Spleen (tissue), 7 donors: ENCODE data around the gene PSRC1.

Experiments
- POLR2A ChIP-seq, 3 donors: fragments of 450-650 bp; IDR thresholded peaks; one replicate each; pipeline ENCODE4 v1.5.1; 2017; ENCODE audit warnings: antibody characterized with exemption in 3 of 3, mild to moderate bottlenecking in 1 of 3
- TF ChIP-seq, protein P1 (sequence below), 11 experiments: fragments of 200-600 bp in 7 of 11; fragments of 450-650 bp in 4 of 11; sonication (generic) in 4 of 11; IDR thresholded peaks in 8 of 11; conservative IDR thresholded peaks in 3 of 11; 1 replicate in 7 of 11; 2 replicates in 4 of 11; pipeline versions ENCODE4 v1.4.0 to v1.8.0; 2016 to 2021; ENCODE audit warnings: antibody characterized with exemption in 11 of 11, inconsistent platforms in 4 of 11, mild to moderate bottlenecking in 1 of 11
- donor health status: DM: no; HTN: no; CAD: no; lungs with moderate emphysema.
- donor health status: DM: no; HTN: no; CAD: no.
- donor health status: DM: no; HTN: no; CAD: no.

- TF ChIP-seq, protein P1, sequence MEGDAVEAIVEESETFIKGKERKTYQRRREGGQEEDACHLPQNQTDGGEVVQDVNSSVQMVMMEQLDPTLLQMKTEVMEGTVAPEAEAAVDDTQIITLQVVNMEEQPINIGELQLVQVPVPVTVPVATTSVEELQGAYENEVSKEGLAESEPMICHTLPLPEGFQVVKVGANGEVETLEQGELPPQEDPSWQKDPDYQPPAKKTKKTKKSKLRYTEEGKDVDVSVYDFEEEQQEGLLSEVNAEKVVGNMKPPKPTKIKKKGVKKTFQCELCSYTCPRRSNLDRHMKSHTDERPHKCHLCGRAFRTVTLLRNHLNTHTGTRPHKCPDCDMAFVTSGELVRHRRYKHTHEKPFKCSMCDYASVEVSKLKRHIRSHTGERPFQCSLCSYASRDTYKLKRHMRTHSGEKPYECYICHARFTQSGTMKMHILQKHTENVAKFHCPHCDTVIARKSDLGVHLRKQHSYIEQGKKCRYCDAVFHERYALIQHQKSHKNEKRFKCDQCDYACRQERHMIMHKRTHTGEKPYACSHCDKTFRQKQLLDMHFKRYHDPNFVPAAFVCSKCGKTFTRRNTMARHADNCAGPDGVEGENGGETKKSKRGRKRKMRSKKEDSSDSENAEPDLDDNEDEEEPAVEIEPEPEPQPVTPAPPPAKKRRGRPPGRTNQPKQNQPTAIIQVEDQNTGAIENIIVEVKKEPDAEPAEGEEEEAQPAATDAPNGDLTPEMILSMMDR (IDR thresholded peaks at IDR 0.05 in 8 of 11, conservative IDR thresholded peaks at IDR 0.05 in 3 of 11) = no peak
- TF ChIP-seq POLR2A (IDR thresholded peaks at IDR 0.05) = no peak
Measured at GRCh38 chr1:109306832-109307273, 23.9 kb upstream of the PSRC1 start, which contains the start of gene MYBPHL.
